HUES48 (cell line): ENCODE data around the gene LRRK1.

Experiments
- H3K27ac ChIP-seq: one replicate; pipeline ENCODE4 v1.7.0; 2013; ENCODE audit warnings: low read depth, low read length, inconsistent platforms
- H3K27me3 ChIP-seq: 2 replicates; pipeline ENCODE4 v1.6.1; 2013; ENCODE audit warnings: mild to moderate bottlenecking, low read length; ENCODE audit not compliant: control insufficient read depth, insufficient read depth
- H3K36me3 ChIP-seq: 2 replicates; pipeline ENCODE4 v1.6.1; 2013; ENCODE audit warnings: low read length; ENCODE audit not compliant: control insufficient read depth, insufficient read depth
- H3K4me1 ChIP-seq: 2 replicates; pipeline ENCODE4 v1.6.1; 2013; ENCODE audit warnings: mild to moderate bottlenecking, low read length; ENCODE audit not compliant: control insufficient read depth, insufficient read depth
- H3K4me3 ChIP-seq: 2 replicates; pipeline ENCODE4 v1.5.1; 2013; ENCODE audit warnings: mild to moderate bottlenecking, low read depth, low read length
- H3K9ac ChIP-seq: 2 replicates; pipeline ENCODE4 v1.6.1; 2013; ENCODE audit warnings: mild to moderate bottlenecking, low read depth, low read length, moderate library complexity
- H3K9me3 ChIP-seq: 2 replicates; pipeline ENCODE4 v1.6.1; 2013; ENCODE audit warnings: low read length; ENCODE audit not compliant: control insufficient read depth, insufficient read depth

The LRRK1 gene

DNA sequence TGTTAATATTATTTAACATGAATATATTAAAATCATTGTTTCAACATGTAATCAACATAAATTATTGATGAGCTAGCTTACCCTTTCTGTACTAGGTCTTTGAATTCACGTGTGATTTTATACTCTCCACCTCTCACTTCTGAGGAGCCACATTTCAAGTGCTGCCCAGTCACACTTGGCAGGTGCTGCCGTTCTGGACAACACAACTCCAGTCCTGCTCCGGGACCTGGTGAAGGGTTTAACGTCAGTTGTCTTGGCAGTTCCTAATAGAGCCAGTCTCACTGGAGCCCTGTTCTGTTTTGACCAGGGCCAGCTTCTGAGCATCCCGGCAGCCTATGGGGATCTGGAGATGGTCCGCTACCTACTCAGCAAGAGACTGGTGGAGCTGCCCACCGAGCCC is 64.1 kb downstream of the LRRK1 start:
- H3K9me3 ChIP-seq, result no peaks in the 10 kb centered on the region
- H3K27me3 ChIP-seq, result no peaks in the 10 kb centered on the region
- H3K27ac ChIP-seq, result no peak overlapping the region
- no peak overlapping the region for H3K4me3 ChIP-seq
- H3K9ac ChIP-seq, result no peak overlapping the region
- H3K4me1 ChIP-seq, result peaks cover 7% of the 10 kb centered on the region; the same call in 1 of the 2 replicates
- no peaks in the 10 kb centered on the region for H3K36me3 ChIP-seq

DNA sequence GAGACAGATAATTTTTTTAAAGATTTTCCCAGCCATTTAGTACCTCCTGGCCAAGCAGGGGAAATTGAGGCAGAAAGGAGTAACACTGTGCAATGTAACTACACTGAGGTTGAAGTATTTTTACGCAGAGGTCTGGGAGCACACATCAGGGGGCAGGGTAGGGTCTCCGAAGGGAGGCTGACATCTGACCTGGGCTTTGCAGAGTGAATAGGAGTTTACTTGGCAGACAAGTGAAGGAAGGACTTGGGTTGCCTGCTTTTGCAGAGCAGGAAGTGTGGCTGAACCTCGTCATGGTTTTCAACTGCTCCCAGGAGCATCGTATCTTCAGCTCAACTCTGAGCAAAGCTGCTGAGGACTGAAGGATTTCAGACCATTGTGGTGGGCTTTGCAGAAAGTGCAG is 66.2 kb downstream of the LRRK1 start:
- H3K4me1 ChIP-seq, result peaks cover 7% of the 10 kb centered on the region; the same call in 1 of the 2 replicates
- H3K9me3 ChIP-seq, result no peaks in the 10 kb centered on the region
- H3K36me3 ChIP-seq, result no peaks in the 10 kb centered on the region
- no peak overlapping the region for H3K4me3 ChIP-seq
- H3K27ac ChIP-seq, result no peak overlapping the region
- no peak overlapping the region for H3K9ac ChIP-seq
- no peaks in the 10 kb centered on the region for H3K27me3 ChIP-seq

DNA sequence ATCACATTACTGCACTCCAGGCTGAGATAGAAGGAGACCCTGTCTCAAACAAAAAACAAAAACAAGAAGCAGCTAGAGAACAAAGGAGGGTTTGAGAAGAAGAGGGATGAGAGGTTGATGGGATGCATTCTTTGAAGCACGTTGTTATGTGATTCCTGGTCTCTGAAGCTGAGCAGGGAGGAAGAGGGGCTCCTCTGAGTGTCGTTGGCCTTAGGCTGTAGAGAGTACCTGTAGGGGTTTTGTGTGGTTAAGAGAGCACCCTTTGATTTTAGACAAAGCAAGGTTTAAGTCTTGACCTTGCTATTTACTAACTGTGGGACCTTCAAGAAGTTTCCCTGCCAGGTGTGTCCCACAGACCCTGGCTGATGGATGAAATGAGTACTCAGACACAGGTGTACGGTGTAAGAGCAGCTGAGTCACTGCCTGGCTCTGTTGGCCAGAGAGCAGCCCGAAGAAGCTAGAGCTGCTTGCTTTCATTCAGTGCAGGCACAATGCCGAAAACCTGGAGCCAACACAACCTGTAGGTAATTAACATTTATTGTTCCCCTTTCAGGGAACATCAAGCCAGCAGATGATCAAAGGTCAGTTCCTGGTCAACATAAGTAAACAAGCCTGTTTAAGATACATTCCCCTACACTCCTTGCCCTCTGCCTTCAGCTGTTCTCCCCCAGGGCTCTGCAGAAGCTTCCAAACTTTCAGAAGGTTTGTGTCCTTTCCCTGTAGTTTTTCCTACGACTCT is 67.2 kb downstream of the LRRK1 start:
- H3K9ac ChIP-seq, result no peak overlapping the region
- no peak overlapping the region for H3K27ac ChIP-seq
- peaks cover 7% of the 10 kb centered on the region; the same call in 1 of the 2 replicates for H3K4me1 ChIP-seq
- no peaks in the 10 kb centered on the region for H3K9me3 ChIP-seq
- no peaks in the 10 kb centered on the region for H3K36me3 ChIP-seq
- H3K4me3 ChIP-seq, result no peak overlapping the region
- no peaks in the 10 kb centered on the region for H3K27me3 ChIP-seq

DNA sequence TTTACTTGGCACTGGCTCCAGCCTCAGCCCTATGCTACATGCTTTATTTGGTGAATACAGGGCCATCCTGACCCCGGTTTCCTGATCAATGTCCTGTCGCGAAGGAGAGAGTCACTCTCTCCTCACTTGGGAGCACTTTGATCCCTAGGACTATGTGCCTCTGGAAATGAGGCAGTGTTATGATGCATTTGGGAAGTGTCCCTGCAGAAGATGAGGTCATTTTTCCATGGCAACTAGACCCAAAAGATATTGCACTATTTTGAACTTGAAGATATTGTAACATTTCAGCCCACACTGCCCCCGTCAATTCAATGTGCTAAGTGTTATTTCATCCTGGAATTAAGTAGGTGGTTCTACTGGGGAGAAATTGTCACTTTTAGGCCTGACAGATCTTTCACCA is 68.0 kb downstream of the LRRK1 start:
- Histone ChIP-seq H3K27ac (no peak overlapping the region), H3K36me3 (no peaks in the 10 kb centered on the region)

DNA sequence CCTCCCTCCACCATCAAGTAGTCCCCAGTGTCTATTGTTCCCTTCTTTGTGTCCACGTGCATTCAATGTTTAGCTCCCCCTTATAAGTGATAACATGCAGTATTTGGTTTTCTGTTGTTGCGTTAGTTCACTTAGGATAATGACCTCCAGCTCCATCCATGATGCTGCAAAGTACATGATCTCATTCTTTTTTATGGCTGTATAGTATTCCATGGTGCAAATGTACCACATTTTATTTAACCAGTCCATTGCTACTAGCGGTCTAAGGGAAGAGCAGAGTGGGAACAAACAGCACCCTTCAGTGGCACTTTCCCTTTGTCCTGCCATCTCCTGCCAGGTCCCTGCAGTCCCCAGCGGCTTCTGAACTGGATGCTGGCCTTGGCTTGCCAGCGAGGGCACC is 69.1 kb downstream of the LRRK1 start:
- Histone ChIP-seq H3K4me1 (peaks cover 7% of the 10 kb centered on the region; the same call in 1 of the 2 replicates), H3K27ac (no peak overlapping the region), H3K4me3 (no peak overlapping the region), H3K9ac (no peak overlapping the region), H3K9me3 (no peaks in the 10 kb centered on the region), H3K36me3 (no peaks in the 10 kb centered on the region), H3K27me3 (no peaks in the 10 kb centered on the region)

More for the DNA sequence above, 68.0 kb downstream of the LRRK1 start:
- Histone ChIP-seq H3K4me1 (peaks cover 7% of the 10 kb centered on the region; the same call in 1 of the 2 replicates), H3K9me3 (no peaks in the 10 kb centered on the region), H3K4me3 (no peak overlapping the region), H3K27me3 (no peaks in the 10 kb centered on the region), H3K9ac (no peak overlapping the region)

DNA sequence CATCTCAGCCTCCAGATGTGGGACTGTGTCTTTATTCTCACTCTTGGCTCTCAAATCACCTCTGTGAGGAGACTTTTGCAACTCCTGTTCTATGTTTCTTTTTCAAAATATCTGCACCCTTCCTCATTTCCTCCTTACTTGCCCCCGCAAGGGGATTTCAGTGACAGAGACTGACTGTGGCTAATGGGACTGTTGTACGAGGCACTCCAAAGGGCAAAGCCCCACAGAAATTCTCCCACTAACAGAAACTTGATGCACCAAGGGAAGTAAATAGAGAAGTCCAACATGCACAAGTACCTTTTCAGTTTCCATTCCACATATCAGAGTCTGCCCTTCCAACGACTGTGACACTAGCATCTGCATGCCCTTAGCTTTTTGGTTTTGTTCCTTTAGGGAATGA is 69.7 kb downstream of the LRRK1 start:
- H3K9ac ChIP-seq, result no peak overlapping the region
- H3K36me3 ChIP-seq, result no peaks in the 10 kb centered on the region
- H3K4me3 ChIP-seq, result no peak overlapping the region
- no peaks in the 10 kb centered on the region for H3K9me3 ChIP-seq
- no peak overlapping the region for H3K27ac ChIP-seq
- H3K27me3 ChIP-seq, result no peaks in the 10 kb centered on the region
- peaks cover 7% of the 10 kb centered on the region; the same call in 1 of the 2 replicates for H3K4me1 ChIP-seq

DNA sequence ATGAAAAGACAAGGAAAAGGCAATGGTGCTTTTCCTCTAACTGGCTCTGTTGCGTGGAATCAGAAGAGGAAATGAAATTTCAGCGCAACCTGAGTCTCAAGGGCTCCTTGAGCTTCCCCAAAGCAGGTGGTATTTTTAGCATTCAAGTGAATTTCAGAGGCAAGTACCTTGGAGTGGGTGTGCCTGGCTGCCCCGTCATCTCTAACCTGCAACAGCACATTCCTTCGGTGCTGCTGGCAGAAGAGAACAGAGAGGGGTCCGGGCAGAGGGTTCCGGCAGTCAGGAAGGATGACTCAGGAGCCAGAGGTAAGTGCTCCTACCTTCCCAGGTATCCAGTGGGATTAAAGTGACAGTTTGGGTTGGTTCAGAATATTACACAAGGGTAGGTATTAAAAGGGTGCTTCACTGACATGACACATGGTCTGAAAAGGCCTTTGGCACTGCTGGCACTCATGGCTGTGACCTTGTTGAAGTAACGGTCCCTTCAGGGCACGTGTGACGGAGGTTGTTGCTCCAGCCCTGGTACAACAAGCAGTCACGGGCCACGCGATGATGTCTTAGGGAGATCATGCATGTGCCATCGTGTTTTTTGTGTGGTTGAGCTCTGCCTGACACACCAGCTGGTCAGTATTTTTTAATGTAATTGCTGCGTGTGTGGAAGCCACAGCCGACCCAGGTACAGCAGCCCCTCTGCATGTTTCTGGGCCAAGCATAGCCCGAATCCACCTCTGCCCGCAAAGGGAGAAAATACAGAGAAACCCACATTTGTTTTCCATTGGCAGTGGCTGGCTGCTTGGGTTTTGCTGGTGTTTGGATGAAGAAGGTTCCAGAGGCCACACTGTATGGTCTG is 75.7 kb downstream of the LRRK1 start:
- Histone ChIP-seq H3K4me3 (no peak overlapping the region), H3K9ac (no peak overlapping the region), H3K27me3 (no peaks in the 10 kb centered on the region), H3K4me1 (peaks cover 6% of the 10 kb centered on the region; the same call in 1 of the 2 replicates), H3K36me3 (no peaks in the 10 kb centered on the region), H3K9me3 (no peaks in the 10 kb centered on the region), H3K27ac (no peak overlapping the region)

DNA sequence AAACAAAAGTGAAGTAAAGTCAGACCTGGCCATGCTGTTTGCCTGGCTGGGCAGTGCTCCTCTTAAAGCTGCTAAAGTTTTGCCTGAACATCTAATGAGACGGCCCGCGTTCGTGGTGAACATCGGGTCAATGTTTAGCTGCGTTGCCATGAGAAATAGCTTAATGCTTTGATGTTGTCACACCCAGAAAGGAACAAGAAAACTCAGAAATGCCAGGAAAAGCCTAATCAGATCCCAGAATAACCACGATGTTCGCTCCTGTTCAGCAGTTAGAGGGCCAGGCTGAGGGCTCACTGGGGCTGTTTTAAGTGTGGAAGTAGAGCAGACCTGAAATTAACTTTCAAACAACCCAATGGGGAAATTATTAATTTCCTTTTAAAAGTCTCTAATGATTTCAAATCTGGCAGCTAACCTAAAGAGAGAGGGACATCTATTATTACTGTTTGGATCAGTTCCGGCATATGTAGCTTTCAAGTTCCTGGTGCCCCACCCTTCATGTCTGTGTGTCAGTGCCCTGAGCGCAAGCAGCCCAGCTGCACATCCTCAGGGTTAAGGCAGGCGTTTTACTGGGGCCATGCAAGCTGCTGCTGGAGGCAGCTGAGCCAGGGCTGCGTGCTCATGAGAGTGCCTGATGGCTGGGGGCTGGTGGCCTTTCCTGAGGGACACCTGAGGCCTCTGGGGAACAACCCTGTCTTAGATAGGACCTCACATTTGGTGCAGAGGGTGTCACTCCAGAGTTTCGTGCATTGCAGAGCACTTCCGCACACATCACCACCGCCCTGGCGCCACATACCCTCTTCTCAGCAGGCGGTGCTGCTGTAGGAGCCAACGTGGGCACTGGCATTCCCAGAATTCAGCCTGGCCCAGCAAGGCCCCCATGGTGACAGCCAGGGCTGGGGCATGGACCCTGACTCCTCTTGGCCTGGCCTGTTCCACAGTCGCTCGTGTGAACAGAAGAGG is 76.6 kb downstream of the LRRK1 start:
- H3K9ac ChIP-seq, result no peak overlapping the region
- no peaks in the 10 kb centered on the region for H3K27me3 ChIP-seq
- no peak overlapping the region for H3K4me3 ChIP-seq
- no peak overlapping the region for H3K27ac ChIP-seq
- H3K36me3 ChIP-seq, result no peaks in the 10 kb centered on the region
- H3K9me3 ChIP-seq, result no peaks in the 10 kb centered on the region
- H3K4me1 ChIP-seq, result peaks cover 15% of the 10 kb centered on the region; the same call in 1 of the 2 replicates

DNA sequence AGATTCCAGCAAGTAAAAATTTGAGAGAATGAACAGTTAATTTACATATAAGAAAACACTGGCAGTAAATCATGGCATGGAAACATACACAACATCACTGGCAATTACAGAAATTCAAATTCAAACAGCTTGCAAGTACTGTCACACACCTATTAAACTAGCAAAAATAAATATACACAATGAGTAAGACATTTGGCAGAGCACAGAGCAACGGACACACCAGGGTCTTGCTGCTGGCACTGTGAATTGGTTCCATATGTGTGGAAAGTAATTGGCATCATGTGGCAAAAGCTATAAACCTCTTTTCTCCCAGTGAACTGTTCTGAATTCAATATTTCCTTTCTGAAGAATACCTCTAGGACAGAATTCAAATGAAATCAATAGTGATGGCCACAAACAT is 78.3 kb downstream of the LRRK1 start:
- Histone ChIP-seq H3K27ac (no peak overlapping the region), H3K36me3 (no peaks in the 10 kb centered on the region), H3K9me3 (no peaks in the 10 kb centered on the region), H3K27me3 (no peaks in the 10 kb centered on the region), H3K9ac (no peak overlapping the region), H3K4me1 (peaks cover 16% of the 10 kb centered on the region; the same call in 1 of the 2 replicates), H3K4me3 (no peak overlapping the region)

DNA sequence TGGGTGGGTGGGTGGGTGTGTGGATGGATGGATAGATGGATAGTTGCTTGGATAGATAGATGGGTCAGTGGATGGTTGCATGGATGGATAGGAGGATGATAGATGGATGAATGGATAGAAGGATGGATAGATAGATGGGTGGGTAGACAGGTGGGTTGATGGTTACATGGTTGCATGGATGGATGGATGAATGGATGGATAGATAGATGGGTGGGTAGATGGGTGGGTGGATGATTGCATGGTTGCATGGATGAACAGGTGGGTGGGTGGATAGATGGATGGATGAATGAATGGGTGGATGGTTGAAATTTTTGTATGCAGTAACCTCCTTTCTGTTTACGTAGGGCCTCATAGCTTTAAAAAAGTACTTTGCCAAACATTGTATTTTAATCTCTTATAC is 79.5 kb downstream of the LRRK1 start:
- Histone ChIP-seq H3K4me1 (peaks cover 16% of the 10 kb centered on the region; the same call in 1 of the 2 replicates), H3K27me3 (no peaks in the 10 kb centered on the region), H3K36me3 (no peaks in the 10 kb centered on the region), H3K9me3 (no peaks in the 10 kb centered on the region), H3K27ac (no peak overlapping the region), H3K9ac (no peak overlapping the region), H3K4me3 (no peak overlapping the region)
